H1 (cell line): ENCODE data around the gene AGAP1. TPM values are rescaled to one million over a fixed set of nuclear protein-coding genes. Genes with fewer than 3 reads are reported as not detected.

ENCODE experiments used
- CTCF ChIA-PET: fragments of 300-600 bp; sonication (Branson Sonifier 250); formaldehyde crosslinking; loops from one replicate; lab custom pipeline; 2021; ENCODE audit not compliant: partially characterized antibody; lab: Charles Lee
- POLR2A ChIA-PET: fragments of 300-600 bp; sonication (Branson Sonifier 250); formaldehyde crosslinking; loops from one replicate; lab custom pipeline; 2021; ENCODE audit warnings: inconsistent platforms; ENCODE audit not compliant: partially characterized antibody; lab: Charles Lee
- DNase-seq, 2 experiments: peaks; one replicate each; pipeline versions ENCODE4 v3.0.0 to v3.0.0-alpha.2; 2010 to 2022; ENCODE audit warnings: low spot score in 2 of 2, low read depth in 1 of 2, mixed read lengths in 1 of 2
- FAIRE-seq: peaks from 2 replicates; lab custom pipeline; 2011; peaks lifted over from hg19 to GRCh38; lab: Jason Lieb, UNC
- H2AFZ ChIP-seq: 2 replicates; pipeline ENCODE4 v1.8.1; 2012; ENCODE audit warnings: low read length, inconsistent platforms
- H2AK5ac ChIP-seq: 2 replicates; pipeline ENCODE4 v1.6.1; 2013; ENCODE audit warnings: low read depth, low read length
- H2BK120ac ChIP-seq: replicated peaks from 2 replicates; pipeline ENCODE3; 2013; ENCODE audit warnings: low read depth, low read length, inconsistent platforms
- H2BK12ac ChIP-seq: 2 replicates; pipeline ENCODE4 v1.6.1; 2013; ENCODE audit warnings: low read depth, low read length
- H2BK15ac ChIP-seq: 2 replicates; pipeline ENCODE4 v1.6.1; 2013; ENCODE audit warnings: low read length
- H2BK20ac ChIP-seq: 2 replicates; pipeline ENCODE4 v1.6.1; 2013; ENCODE audit warnings: low read length
- H2BK5ac ChIP-seq: 2 replicates; pipeline ENCODE4 v1.6.1; 2013; ENCODE audit warnings: low read depth, low read length
- H3K14ac ChIP-seq: 2 replicates; pipeline ENCODE4 v1.6.1; 2013; ENCODE audit warnings: inconsistent platforms; ENCODE audit not compliant: insufficient read length
- H3K18ac ChIP-seq: 2 replicates; pipeline ENCODE4 v1.6.1; 2013; ENCODE audit warnings: low read length; ENCODE audit errors: extremely low read depth
- H3K23ac ChIP-seq: 2 replicates; pipeline ENCODE4 v1.6.1; 2013; ENCODE audit warnings: inconsistent platforms; ENCODE audit not compliant: insufficient read length
- H3K23me2 ChIP-seq: 2 replicates; pipeline ENCODE4 v1.6.1; 2013; ENCODE audit warnings: low read depth, low read length
- H3K27ac ChIP-seq: 2 replicates; pipeline ENCODE4 v1.6.1; 2011; ENCODE audit warnings: low read depth, low read length, inconsistent platforms
- H3K27me3 ChIP-seq, 4 experiments: replicated peaks in 1 of 4; 1 replicate in 1 of 4; 2 replicates in 3 of 4; pipeline versions ENCODE4 v1.6.1 to v1.8.1; 2011 to 2013; ENCODE audit warnings: low read length in 3 of 4, mild to moderate bottlenecking in 3 of 4, inconsistent platforms in 2 of 4, mixed read lengths in 2 of 4, moderate library complexity in 1 of 4; ENCODE audit not compliant: control insufficient read depth in 3 of 4, insufficient read depth in 3 of 4; ENCODE audit errors: extremely low read depth in 1 of 4
- H3K36me3 ChIP-seq, 4 experiments: 2 replicates each; pipeline versions ENCODE4 v1.6.1 to v1.8.1; 2011 to 2013; ENCODE audit warnings: mild to moderate bottlenecking in 4 of 4, low read length in 3 of 4, moderate library complexity in 2 of 4, control low read depth in 1 of 4, inconsistent platforms in 1 of 4; ENCODE audit not compliant: insufficient read depth in 4 of 4, control insufficient read depth in 2 of 4
- H3K4ac ChIP-seq: replicated peaks from 2 replicates; pipeline ENCODE3; 2013; ENCODE audit warnings: low read length, low read depth, mixed read lengths, inconsistent platforms; ENCODE audit not compliant: insufficient read length
- H3K4me1 ChIP-seq, 4 experiments: replicated peaks in 1 of 4; 1 replicate in 1 of 4; 2 replicates in 3 of 4; pipeline versions ENCODE4 v1.6.1 to v1.8.1; 2011 to 2013; ENCODE audit warnings: low read length in 3 of 4, inconsistent platforms in 2 of 4, mixed read lengths in 1 of 4; ENCODE audit not compliant: insufficient read depth in 4 of 4, control insufficient read depth in 3 of 4
- H3K4me2 ChIP-seq, 2 experiments: 2 replicates each; pipeline versions ENCODE4 v1.6.1 to v1.8.1; 2011 to 2013; ENCODE audit warnings: low read depth in 2 of 2, low read length in 2 of 2, control low read depth in 1 of 2, inconsistent platforms in 1 of 2, mild to moderate bottlenecking in 1 of 2; ENCODE audit not compliant: insufficient read depth in 1 of 2
- H3K4me3 ChIP-seq, 4 experiments: fragments of 200-600, 300-600 bp in 1 of 4; sonication (generic), shearing (Covaris generic), sonication (Bioruptor Twin) in 1 of 4; 2 replicates each; pipeline versions ENCODE4 v1.5.1 to v1.8.1; 2011 to 2016; ENCODE audit warnings: low read length in 4 of 4, low read depth in 3 of 4, control low read depth in 2 of 4, inconsistent platforms in 2 of 4, mild to moderate bottlenecking in 2 of 4, mixed read lengths in 1 of 4, moderate library complexity in 1 of 4; ENCODE audit not compliant: insufficient read depth in 2 of 4; ENCODE audit errors: extremely low read depth in 1 of 4
- H3K56ac ChIP-seq: replicated peaks from 2 replicates; pipeline ENCODE3; 2013; ENCODE audit warnings: low read depth, mild to moderate bottlenecking, mixed read lengths, low read length, inconsistent platforms; ENCODE audit not compliant: insufficient read length
- H3K79me1 ChIP-seq: 2 replicates; pipeline ENCODE4 v1.6.1; 2013; ENCODE audit warnings: low read depth, low read length, control low read depth
- H3K79me2 ChIP-seq, 2 experiments: 2 replicates each; pipeline versions ENCODE4 v1.6.1 to v1.8.1; 2012 to 2013; ENCODE audit warnings: low read length in 2 of 2, mild to moderate bottlenecking in 2 of 2, inconsistent platforms in 1 of 2; ENCODE audit not compliant: insufficient read depth in 2 of 2, control insufficient read depth in 1 of 2
- H3K9ac ChIP-seq, 4 experiments: replicated peaks in 1 of 4; 1 replicate in 1 of 4; 2 replicates in 3 of 4; pipeline versions ENCODE4 v1.6.1 to v1.8.1; 2011 to 2013; ENCODE audit warnings: low read depth in 3 of 4, low read length in 3 of 4, control low read depth in 2 of 4, mild to moderate bottlenecking in 2 of 4, moderate library complexity in 2 of 4, inconsistent platforms in 1 of 4; ENCODE audit errors: extremely low read depth in 1 of 4
- H3K9me3 ChIP-seq, 2 experiments: 2 replicates each; pipeline versions ENCODE4 v1.6.1 to v1.8.1; 2012 to 2013; ENCODE audit warnings: mild to moderate bottlenecking in 2 of 2, moderate library complexity in 2 of 2, control low read depth in 1 of 2, inconsistent platforms in 1 of 2, low read depth in 1 of 2, low read length in 1 of 2, mixed read lengths in 1 of 2; ENCODE audit not compliant: insufficient read depth in 2 of 2
- H4K20me1 ChIP-seq, 2 experiments: replicated peaks in 1 of 2; 2 replicates each; pipeline versions ENCODE3 to v1.8.1; 2011 to 2013; ENCODE audit warnings: inconsistent platforms in 2 of 2, low read length in 2 of 2, mild to moderate bottlenecking in 1 of 2; ENCODE audit not compliant: insufficient read depth in 2 of 2, control insufficient read depth in 1 of 2
- H4K5ac ChIP-seq: 2 replicates; pipeline ENCODE4 v1.6.1; 2013; ENCODE audit warnings: low read length, low read depth, mixed read lengths, inconsistent platforms; ENCODE audit not compliant: insufficient read length
- H4K8ac ChIP-seq: 2 replicates; pipeline ENCODE4 v1.8.0; 2013; ENCODE audit warnings: mild to moderate bottlenecking, moderate library complexity, low read length, inconsistent platforms; ENCODE audit not compliant: insufficient read depth; ENCODE audit errors: extremely low read depth
- H4K91ac ChIP-seq: replicated peaks from 2 replicates; pipeline ENCODE3; 2013; ENCODE audit warnings: low read length, mixed read lengths, inconsistent platforms; ENCODE audit not compliant: insufficient read length
- BCL11A ChIP-seq, 2 experiments: IDR thresholded peaks; one replicate each; pipeline ENCODE4 v1.6.1; 2011; ENCODE audit warnings: low read depth in 2 of 2, low read length in 2 of 2, mild to moderate bottlenecking in 2 of 2
- CHD2 ChIP-seq: IDR thresholded peaks from 2 replicates; pipeline ENCODE4 v1.6.1; 2012; ENCODE audit warnings: low read length, improper control_type of control experiment
- EZH2 ChIP-seq: fragments of 200-600 bp; sonication (generic); IDR thresholded peaks from 2 replicates; pipeline ENCODE4 v1.7.1; 2012; ENCODE audit warnings: low read depth, mild to moderate bottlenecking, moderate library complexity, low read length, inconsistent platforms; ENCODE audit not compliant: severe bottlenecking
- SAP30 ChIP-seq: fragments of 300-600 bp; sonication (generic); IDR thresholded peaks from 2 replicates; pipeline ENCODE4 v1.7.1; 2012; ENCODE audit warnings: low read length, moderate library complexity, mild to moderate bottlenecking, inconsistent platforms; ENCODE audit not compliant: insufficient read depth, insufficient replicate concordance
- WGBS, 2 experiments: shearing (Covaris generic) in 1 of 2; methylation state at CpG; one replicate each; pipeline versions ENCODE4 v1.1.6 to v1.1.7; 2013 to 2015; ENCODE audit warnings: low lambda C conversion rate in 2 of 2, mixed read lengths in 2 of 2, inconsistent platforms in 1 of 2, low coverage in 1 of 2, missing lambda C conversion rate in 1 of 2; ENCODE audit not compliant: insufficient replicate concordance in 2 of 2, insufficient coverage in 1 of 2, insufficient read length in 1 of 2; ENCODE audit errors: extremely low coverage in 1 of 2, missing lambda C conversion rate in 1 of 2; 5-methylcytosine and 5-hydroxymethylcytosine counted together
- polyA plus RNA-seq, 7 experiments: library from polyadenylated mRNA; depleted of rRNA in 3 of 7; stranded (reverse) in 5 of 7; unstranded in 2 of 7; fragments of >200 nt in 5 of 7; fragments of 200-250 nt in 2 of 7; gene quantifications; 1 replicate in 5 of 7; 2 replicates in 1 of 7; 4 replicates in 1 of 7; pipeline versions ENCODE4 v1.2.1 to v1.2.3, GENCODE V29; 2011 to 2013; ENCODE audit warnings: missing spikeins in 2 of 7, mixed read lengths in 2 of 7
- total RNA-seq: library from RNA; stranded (reverse); fragmentation: NEBNext Ultra II Directional; extraction: Animal tissue kit (Norgen Biotek cat#: 25700); gene quantifications from 2 replicates; pipeline ENCODE4 v1.2.1, GENCODE V29; 2021

The AGAP1 gene
- total and polyA plus RNA-seq, 2 of the 8 experiments (the other 6 are each of a cell fraction or from before 2014, with no cell fraction given): 18.1 to 39.4 TPM

GRCh38 chr2:235651643-235652042, 157.8 kb downstream of the AGAP1 start:
- Histone ChIP-seq H2AFZ (no peak overlapping the region), H3K36me3 (no peaks in the 10 kb centered on the region), H3K27ac (no peak overlapping the region), H3K4me2 (no peak overlapping the region), H3K79me1 (0 out of 2 replicates have a peak, but pooled peaks cover 3% of the 10 kb centered on the region), H3K18ac (no peak overlapping the region), H3K27me3 (no peaks in the 10 kb centered on the region), H3K4me3 (no peak overlapping the region), H3K14ac (no peak overlapping the region), H2BK120ac (no peak overlapping the region), H2BK20ac (no peak overlapping the region), H3K56ac (no peak overlapping the region), H2AK5ac (no peak overlapping the region), H2BK12ac (no peak overlapping the region), H3K23me2 (no peaks in the 10 kb centered on the region), H3K4me1 (peaks cover 0 to 4% (median 0%) of the 10 kb centered on the region in 4 experiments; a peak in 1 of 7 replicates), H3K79me2 (peaks cover 0 to 42% of the 10 kb centered on the region in 2 experiments; a peak in 3 of 4 replicates), H3K23ac (no peak overlapping the region), H4K91ac (no peak overlapping the region), H4K20me1 (peaks cover 0 to 2% of the 10 kb centered on the region in 2 experiments), H4K8ac (no peak overlapping the region), H4K5ac (no peak overlapping the region), H2BK5ac (no peak overlapping the region), H2BK15ac (no peak overlapping the region), H3K4ac (no peak overlapping the region), H3K9ac (no peak overlapping the region), H3K9me3 (no peaks in the 10 kb centered on the region)
- 94% methylated on average over 7 of the region's 7 CpGs; no CpG with 5 or more reads in 1 of the 2 experiments for WGBS, 2 experiments
- ChIA-PET CTCF (interaction anchor here (0.9 to 1.6 kb wide), 3 partner anchors 13 to 58 kb away, joined by 3 to 4 read pairs (median 4); no protein-coding TSS in a partner anchor), POLR2A (interaction anchor here (0.7 to 1.0 kb wide), 2 partner anchors 15 to 17 kb away, joined by 3 read pairs; no protein-coding TSS in a partner anchor)
- no peak for FAIRE-seq
- no peak for TF ChIP-seq CHD2
- TF ChIP-seq SAP30: no peak
- no peak for TF ChIP-seq EZH2
- TF ChIP-seq BCL11A (IDR thresholded peaks at IDR 0.05; ENCODE audit: low read depth in 2 of 2, low read length in 2 of 2): no peak
- no peak for DNase-seq
